Neural cell (in vitro differentiated cells): Measurements from ENCODE around the gene RETREG1. TPM values are rescaled to one million over a fixed set of nuclear protein-coding genes. Genes with fewer than 3 reads are reported as not detected.

Experiments
- H2AFZ ChIP-seq: fragments of 200-600, 300-800 bp; sonication (generic), shearing (Covaris generic); 2 replicates; pipeline ENCODE4 v1.6.0; 2014; ENCODE audit warnings: low read depth, mild to moderate bottlenecking, antibody characterized with exemption, low read length, moderate library complexity
- H3F3A ChIP-seq: fragments of 200-600 bp; shearing (Covaris generic); 2 replicates; pipeline ENCODE4 v1.6.1; 2016; ENCODE audit warnings: mild to moderate bottlenecking, moderate library complexity, mixed read lengths, antibody characterized with exemption, low read length; ENCODE audit not compliant: insufficient read depth, poor library complexity, severe bottlenecking
- H3K27ac ChIP-seq: fragments of 200-600, 300-800 bp; sonication (generic), shearing (Covaris generic); 2 replicates; pipeline ENCODE4 v1.5.1; 2014; ENCODE audit warnings: mild to moderate bottlenecking, low read length, moderate library complexity
- H3K27me3 ChIP-seq: fragments of 300-800, 200-600 bp; sonication (generic), shearing (Covaris generic); 2 replicates; pipeline ENCODE4 v1.6.0; 2014; ENCODE audit warnings: mild to moderate bottlenecking, low read depth, low read length, moderate library complexity; ENCODE audit not compliant: insufficient read depth
- H3K36me3 ChIP-seq: fragments of 300-800, 200-600 bp; sonication (generic), shearing (Covaris generic); 2 replicates; pipeline ENCODE4 v1.5.1; 2014; ENCODE audit warnings: mild to moderate bottlenecking, antibody characterized with exemption, low read length, moderate library complexity; ENCODE audit not compliant: insufficient read depth
- H3K4me2 ChIP-seq: fragments of 300-800, 200-600 bp; sonication (generic), shearing (Covaris generic); 2 replicates; pipeline ENCODE4 v1.6.0; 2014; ENCODE audit warnings: mild to moderate bottlenecking, low read length
- H3K4me3 ChIP-seq: fragments of 300-800, 200-600 bp; sonication (generic), shearing (Covaris generic); 2 replicates; pipeline ENCODE4 v1.5.1; 2014; ENCODE audit warnings: mild to moderate bottlenecking, low read length, moderate library complexity
- H3K79me2 ChIP-seq: fragments of 200-600 bp; shearing (Covaris generic); replicated peaks from 2 replicates; pipeline ENCODE4 v1.6.0; 2014; ENCODE audit warnings: mild to moderate bottlenecking, low read length, moderate library complexity; ENCODE audit not compliant: insufficient read depth
- H3K9ac ChIP-seq: fragments of 300-800, 200-600 bp; sonication (generic), shearing (Covaris generic); 2 replicates; pipeline ENCODE4 v1.6.1; 2016; ENCODE audit warnings: mild to moderate bottlenecking, low read length, mixed read lengths
- H3K9me2 ChIP-seq: fragments of 200-600 bp; shearing (Covaris generic); 2 replicates; pipeline ENCODE4 v1.6.1; 2016; ENCODE audit warnings: mild to moderate bottlenecking, low read length, mixed read lengths; ENCODE audit not compliant: insufficient read depth
- H3K9me3 ChIP-seq: fragments of 200-600, 300-800 bp; sonication (generic), shearing (Covaris generic); 2 replicates; pipeline ENCODE4 v1.6.1; 2016; ENCODE audit warnings: mild to moderate bottlenecking, mixed run types, low read length, moderate library complexity, mixed read lengths
- H4K20me1 ChIP-seq: fragments of 200-600 bp; shearing (Covaris generic); 2 replicates; pipeline ENCODE4 v1.6.1; 2016; ENCODE audit warnings: mild to moderate bottlenecking, mixed run types; ENCODE audit not compliant: insufficient read depth
- EP300 ChIP-seq: fragments of 450-650 bp; conservative IDR thresholded peaks from 2 replicates; pipeline ENCODE4 v1.6.1; 2014; ENCODE audit warnings: antibody characterized with exemption, mild to moderate bottlenecking, moderate library complexity; ENCODE audit not compliant: poor library complexity, severe bottlenecking
- EZH2 ChIP-seq: fragments of 200-600, 300-800 bp; shearing (Covaris generic), sonication (generic); IDR thresholded peaks from 2 replicates; pipeline ENCODE4 v1.6.1; 2014; ENCODE audit warnings: antibody characterized with exemption, low read length, borderline replicate concordance, mild to moderate bottlenecking; ENCODE audit not compliant: insufficient read depth, poor library complexity, severe bottlenecking
- MXI1 ChIP-seq: fragments of 450-650 bp; conservative IDR thresholded peaks from 2 replicates; pipeline ENCODE4 v1.6.1; 2014; ENCODE audit warnings: antibody characterized with exemption, mild to moderate bottlenecking; ENCODE audit not compliant: poor library complexity, severe bottlenecking
- POLR2AphosphoS5 ChIP-seq: IDR thresholded peaks from 2 replicates; pipeline ENCODE4 v1.6.1; 2012
- RAD21 ChIP-seq: fragments of 450-650 bp; conservative IDR thresholded peaks from 2 replicates; pipeline ENCODE4 v1.6.1; 2014; ENCODE audit warnings: antibody characterized with exemption, mild to moderate bottlenecking, moderate library complexity
- REST ChIP-seq: IDR thresholded peaks from 2 replicates; pipeline ENCODE4 v1.6.1; 2012; ENCODE audit warnings: borderline replicate concordance
- SMC3 ChIP-seq: fragments of 450-650 bp; conservative IDR thresholded peaks from 2 replicates; pipeline ENCODE4 v1.6.1; 2014; ENCODE audit warnings: antibody characterized with exemption, mild to moderate bottlenecking, moderate library complexity; ENCODE audit not compliant: poor library complexity
- TAF1 ChIP-seq: IDR thresholded peaks from 2 replicates; pipeline ENCODE4 v1.6.1; 2012; ENCODE audit warnings: low read depth
- polyA plus RNA-seq: library from polyadenylated mRNA; depleted of rRNA; stranded (reverse); fragments of >200 nt; gene quantifications from 2 replicates; pipeline ENCODE4 v1.2.3, GENCODE V29; 2014
- TF ChIP-seq, protein P1 (sequence below): fragments of 450-650 bp; IDR thresholded peaks from 2 replicates; pipeline ENCODE4 v1.5.1; 2014; ENCODE audit warnings: antibody characterized with exemption, mild to moderate bottlenecking, moderate library complexity; ENCODE audit not compliant: poor library complexity, severe bottlenecking

RETREG1 gene
- polyA plus RNA-seq, 1 donor from 2014 or later: 25.4 TPM

GRCh38 chr5:16603701-16604100 is 13.1 kb downstream of the RETREG1 start:
- no peaks in the 10 kb centered on the region for H4K20me1 ChIP-seq
- no peaks in the 10 kb centered on the region for H3K27me3 ChIP-seq
- no peaks in the 10 kb centered on the region for H3F3A ChIP-seq
- no peak overlapping the region for H3K4me3 ChIP-seq
- no peak overlapping the region for H3K4me2 ChIP-seq
- H3K9me3 ChIP-seq: no peaks in the 10 kb centered on the region
- no peaks in the 10 kb centered on the region for H3K9me2 ChIP-seq
- TF ChIP-seq REST (no peak), TAF1 (no peak), EP300 (no peak), MXI1 (no peak), EZH2 (no peak)
- TF ChIP-seq, protein P1, sequence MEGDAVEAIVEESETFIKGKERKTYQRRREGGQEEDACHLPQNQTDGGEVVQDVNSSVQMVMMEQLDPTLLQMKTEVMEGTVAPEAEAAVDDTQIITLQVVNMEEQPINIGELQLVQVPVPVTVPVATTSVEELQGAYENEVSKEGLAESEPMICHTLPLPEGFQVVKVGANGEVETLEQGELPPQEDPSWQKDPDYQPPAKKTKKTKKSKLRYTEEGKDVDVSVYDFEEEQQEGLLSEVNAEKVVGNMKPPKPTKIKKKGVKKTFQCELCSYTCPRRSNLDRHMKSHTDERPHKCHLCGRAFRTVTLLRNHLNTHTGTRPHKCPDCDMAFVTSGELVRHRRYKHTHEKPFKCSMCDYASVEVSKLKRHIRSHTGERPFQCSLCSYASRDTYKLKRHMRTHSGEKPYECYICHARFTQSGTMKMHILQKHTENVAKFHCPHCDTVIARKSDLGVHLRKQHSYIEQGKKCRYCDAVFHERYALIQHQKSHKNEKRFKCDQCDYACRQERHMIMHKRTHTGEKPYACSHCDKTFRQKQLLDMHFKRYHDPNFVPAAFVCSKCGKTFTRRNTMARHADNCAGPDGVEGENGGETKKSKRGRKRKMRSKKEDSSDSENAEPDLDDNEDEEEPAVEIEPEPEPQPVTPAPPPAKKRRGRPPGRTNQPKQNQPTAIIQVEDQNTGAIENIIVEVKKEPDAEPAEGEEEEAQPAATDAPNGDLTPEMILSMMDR: no peak
- no peak overlapping the region for H3K9ac ChIP-seq
- no peak overlapping the region for H2AFZ ChIP-seq
- no peaks in the 10 kb centered on the region for H3K36me3 ChIP-seq
- H3K79me2 ChIP-seq: no peaks in the 10 kb centered on the region
- H3K27ac ChIP-seq: no peak overlapping the region

DNA sequence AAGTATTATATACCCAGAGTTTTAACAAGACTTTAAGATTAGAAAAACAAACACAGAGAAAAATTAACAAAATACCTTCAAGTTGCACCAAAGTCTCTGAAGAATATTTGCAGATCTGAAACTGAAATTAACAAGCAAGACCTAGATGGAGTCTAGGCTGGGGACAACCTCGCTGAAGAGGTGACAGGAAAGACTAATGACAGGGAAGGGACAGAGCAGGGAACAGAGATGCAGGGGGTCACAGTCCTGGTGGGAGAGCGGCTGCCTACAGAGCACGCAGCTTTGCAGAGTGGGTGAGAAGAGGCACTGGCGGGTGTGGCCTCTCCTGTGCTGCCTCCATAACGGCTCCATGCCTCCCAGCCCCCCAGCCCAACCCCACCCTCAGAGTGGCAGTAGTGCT is 13.5 kb downstream of the RETREG1 start:
- Histone ChIP-seq H3K36me3 (no peaks in the 10 kb centered on the region), H3K9ac (no peak overlapping the region), H2AFZ (no peak overlapping the region), H3K4me3 (no peak overlapping the region), H3K9me2 (no peaks in the 10 kb centered on the region), H3K27ac (no peak overlapping the region), H3K4me2 (no peak overlapping the region), H3F3A (no peaks in the 10 kb centered on the region), H3K79me2 (no peaks in the 10 kb centered on the region), H3K9me3 (no peaks in the 10 kb centered on the region), H4K20me1 (no peaks in the 10 kb centered on the region), H3K27me3 (no peaks in the 10 kb centered on the region)
- TF ChIP-seq MXI1 (no peak), POLR2AphosphoS5 (no peak), SMC3 (no peak), RAD21 (no peak), REST (no peak), EP300 (no peak), TAF1 (no peak), EZH2 (no peak)
- TF ChIP-seq, protein P1: no peak
